Osteocyte (in vitro differentiated cells): ENCODE results near the gene PRDX4. TPM values are rescaled to one million over a fixed set of nuclear protein-coding genes. Genes with fewer than 3 reads are reported as not detected.

Experiments used
- DNase-seq: peaks from one replicate; pipeline ENCODE4 v3.0.0; 2021; ENCODE audit warnings: mixed read lengths; ENCODE audit not compliant: unreplicated experiment; ENCODE audit errors: extremely low spot score
- H3K27ac Mint-ChIP-seq: one replicate; pipeline ENCODE4 v1.8.0; 2021; ENCODE audit warnings: mild to moderate bottlenecking, mixed read lengths; ENCODE audit not compliant: unreplicated experiment
- H3K27me3 Mint-ChIP-seq: one replicate; pipeline ENCODE4 v1.8.0; 2021; ENCODE audit warnings: mixed read lengths; ENCODE audit not compliant: unreplicated experiment
- H3K36me3 Mint-ChIP-seq: one replicate; pipeline ENCODE4 v1.8.0; 2021; ENCODE audit warnings: mixed read lengths; ENCODE audit not compliant: unreplicated experiment
- H3K4me1 Mint-ChIP-seq: one replicate; pipeline ENCODE4 v1.8.0; 2021; ENCODE audit warnings: mixed read lengths; ENCODE audit not compliant: unreplicated experiment
- H3K4me3 Mint-ChIP-seq: one replicate; pipeline ENCODE4 v1.8.0; 2021; ENCODE audit warnings: mild to moderate bottlenecking, moderate library complexity, mixed read lengths; ENCODE audit not compliant: unreplicated experiment
- H3K9me3 Mint-ChIP-seq: one replicate; pipeline ENCODE4 v1.8.0; 2021; ENCODE audit warnings: mixed read lengths; ENCODE audit not compliant: unreplicated experiment
- CTCF ChIP-seq: fragments of 200-600 bp; sonication (generic); IDR thresholded peaks from 2 replicates; pipeline ENCODE4 v1.5.0; 2021; ENCODE audit warnings: antibody characterized with exemption, mild to moderate bottlenecking, moderate library complexity
- total RNA-seq: library from RNA; stranded (reverse); gene quantifications from 2 replicates; pipeline ENCODE4 v1.2.1, GENCODE V29; 2021

The PRDX4 gene
- total RNA-seq, 1 donor from 2014 or later, result 299 TPM

GRCh38 chrX:23631136-23631535 is 36.2 kb upstream of the PRDX4 start:
- no peaks in the 10 kb centered on the region for H3K9me3 Mint-ChIP-seq
- no peak for TF ChIP-seq CTCF
- no peak overlapping the region for H3K27ac Mint-ChIP-seq
- no peak overlapping the region for H3K4me3 Mint-ChIP-seq
- no peaks in the 10 kb centered on the region for H3K4me1 Mint-ChIP-seq
- no peak for DNase-seq
- H3K36me3 Mint-ChIP-seq, result no peaks in the 10 kb centered on the region
- H3K27me3 Mint-ChIP-seq, result peaks cover 36% of the 10 kb centered on the region

DNA sequence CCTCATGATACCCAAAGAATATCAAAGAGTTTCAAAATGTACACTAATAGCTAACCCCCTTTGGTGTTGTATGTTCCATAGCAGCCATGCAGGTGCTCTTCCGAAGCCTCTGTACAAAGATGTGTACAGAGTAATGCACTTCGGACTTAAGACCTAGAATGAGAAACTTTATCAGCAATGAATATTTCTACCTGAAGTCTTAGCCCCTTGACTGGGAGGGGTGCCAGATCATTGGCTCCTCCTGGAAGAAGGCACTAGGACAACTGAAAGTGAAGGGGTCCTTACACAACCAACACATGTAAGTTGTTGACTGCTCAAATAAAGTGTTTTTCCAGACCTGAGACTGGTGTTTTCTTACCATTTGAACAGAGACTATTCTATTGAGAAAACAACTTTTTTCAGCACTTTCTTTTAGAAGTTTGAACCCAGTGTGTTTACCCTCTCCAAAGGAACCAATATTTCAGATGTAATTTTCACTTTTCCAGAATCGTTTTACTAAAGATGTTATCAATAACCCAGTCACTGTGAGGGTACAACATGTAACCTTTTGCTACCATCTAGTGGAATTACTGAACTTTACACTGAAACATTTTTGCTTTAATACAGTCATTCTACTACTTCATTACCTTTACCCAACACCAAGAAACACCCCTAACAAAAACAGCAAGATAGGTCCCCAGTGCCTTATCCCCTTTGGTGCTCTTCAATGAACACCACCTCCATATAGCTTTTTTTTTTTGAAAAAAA is 33.3 kb upstream of the PRDX4 start:
- H3K4me3 Mint-ChIP-seq, result no peak overlapping the region
- no peaks in the 10 kb centered on the region for H3K4me1 Mint-ChIP-seq
- no peak for DNase-seq
- peaks cover 30% of the 10 kb centered on the region for H3K27me3 Mint-ChIP-seq
- no peaks in the 10 kb centered on the region for H3K36me3 Mint-ChIP-seq
- TF ChIP-seq CTCF, result peak; percentile 39
- no peak overlapping the region for H3K27ac Mint-ChIP-seq
- H3K9me3 Mint-ChIP-seq, result no peaks in the 10 kb centered on the region

DNA sequence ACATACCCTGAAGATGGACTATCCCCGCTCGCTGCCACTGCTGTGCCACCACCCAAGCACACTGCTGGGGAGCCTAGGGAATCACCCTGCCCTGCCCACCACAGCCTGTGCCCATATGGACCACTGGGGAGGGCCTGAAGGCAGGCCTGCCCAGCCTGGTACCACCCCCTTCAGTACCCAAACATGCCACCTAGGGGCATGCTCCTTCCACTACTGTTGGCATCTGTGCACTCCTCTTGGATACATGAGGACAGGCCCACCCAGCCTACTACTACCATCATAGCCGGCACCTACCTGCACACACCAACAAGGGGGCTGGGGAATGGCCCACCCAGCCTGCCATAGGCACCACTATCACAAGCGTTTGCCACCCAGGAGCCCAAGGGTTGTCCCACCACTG is 30.1 kb upstream of the PRDX4 start:
- Mint-ChIP-seq H3K4me3 (no peak overlapping the region), H3K4me1 (no peaks in the 10 kb centered on the region), H3K27ac (no peak overlapping the region), H3K36me3 (peaks cover 2% of the 10 kb centered on the region), H3K9me3 (peaks cover 17% of the 10 kb centered on the region), H3K27me3 (peaks cover 46% of the 10 kb centered on the region)
- no peak for DNase-seq
- TF ChIP-seq CTCF, result no peak

- peaks cover 17% of the 10 kb centered on the region for H3K9me3 Mint-ChIP-seq
- no peak for DNase-seq
- H3K36me3 Mint-ChIP-seq, result peaks cover 2% of the 10 kb centered on the region
- H3K4me3 Mint-ChIP-seq, result no peak overlapping the region
- peaks cover 51% of the 10 kb centered on the region for H3K27me3 Mint-ChIP-seq
- no peak for TF ChIP-seq CTCF
- no peak overlapping the region for H3K27ac Mint-ChIP-seq
- no peaks in the 10 kb centered on the region for H3K4me1 Mint-ChIP-seq
These were observed 24.3 kb upstream of the PRDX4 start for GRCh38 chrX:23643020-23643419.

- DNase-seq, result no peak
- TF ChIP-seq CTCF, result no peak
- H3K4me1 Mint-ChIP-seq, result no peaks in the 10 kb centered on the region
- H3K9me3 Mint-ChIP-seq, result peaks cover 13% of the 10 kb centered on the region
- H3K27me3 Mint-ChIP-seq, result peaks cover 54% of the 10 kb centered on the region
- H3K27ac Mint-ChIP-seq, result no peak overlapping the region
- no peak overlapping the region for H3K4me3 Mint-ChIP-seq
- peaks cover 2% of the 10 kb centered on the region for H3K36me3 Mint-ChIP-seq
These were observed 22.5 kb upstream of the PRDX4 start for GRCh38 chrX:23644744-23645143.
